C1 segment of cervical spinal cord (tissue), 14 donors: ENCODE results near the gene ANKRD37.
A peak's percentile ranks its signal among the peaks of the same experiment; 100 is the strongest.

Experiments
- DNase-seq, 14 donors: peaks; one replicate each; lab custom pipeline; 2025; lab: John Stamatoyannopoulos, UW

The ANKRD37 gene

GRCh38 chr4:185379326-185380295, 17.0 kb upstream of the ANKRD37 start:
- DNase-seq = no peak

- DNase-seq = no peak
Measured at GRCh38 chr4:185380320-185380719, 16.3 kb upstream of the ANKRD37 start.

- DNase-seq = no peak
Measured at GRCh38 chr4:185381288-185382196, 15.1 kb upstream of the ANKRD37 start.

- no peak for DNase-seq
Measured at GRCh38 chr4:185382754-185383153, 13.9 kb upstream of the ANKRD37 start.

GRCh38 chr4:185383451-185383850, 13.2 kb upstream of the ANKRD37 start:
- no peak for DNase-seq

GRCh38 chr4:185384061-185384460, 12.6 kb upstream of the ANKRD37 start:
- no peak for DNase-seq

- no peak for DNase-seq
Measured at GRCh38 chr4:185384930-185385331, 11.7 kb upstream of the ANKRD37 start.

- DNase-seq = no peak
Measured at GRCh38 chr4:185387957-185388356, 8.7 kb upstream of the ANKRD37 start.

GRCh38 chr4:185390941-185391340, 5.7 kb upstream of the ANKRD37 start:
- no peak for DNase-seq

- DNase-seq = no peak
Measured at GRCh38 chr4:185392156-185392555, 4.5 kb upstream of the ANKRD37 start.

GRCh38 chr4:185394568-185395237, 1.9 kb upstream of the ANKRD37 start:
- DNase-seq = peak in 1 of 14 donors; percentile 9

- DNase-seq = no peak
Measured at GRCh38 chr4:185395238-185395955, 1.2 kb upstream of the ANKRD37 start, which contains the start of gene LRP2BP. TSS of gene LRP2BP (minus strand) at chr4:185395924. CDS start at chr4:185378186, 17,738 bp downstream.

GRCh38 chr4:185395956-185396723, 501 bp upstream of the ANKRD37 start:
- peak; percentile 79 to 98 (median 95) for DNase-seq

- DNase-seq = no peak
Measured at GRCh38 chr4:185398618-185399017, 2.0 kb downstream of the ANKRD37 start.

GRCh38 chr4:185399466-185399865, 2.8 kb downstream of the ANKRD37 start:
- DNase-seq = no peak

- DNase-seq = peak in 1 of 14 donors; percentile 6
Measured at GRCh38 chr4:185404031-185404430, 7.4 kb downstream of the ANKRD37 start.

- no peak for DNase-seq
Measured at GRCh38 chr4:185405296-185405999, 8.8 kb downstream of the ANKRD37 start.

- DNase-seq = no peak
Measured at GRCh38 chr4:185408432-185408831, 11.8 kb downstream of the ANKRD37 start.

GRCh38 chr4:185411849-185412248, 15.2 kb downstream of the ANKRD37 start:
- no peak for DNase-seq
